SJSA1 (cell line): ENCODE data around the gene CRYGC. TPM values are rescaled to one million over a fixed set of nuclear protein-coding genes. Genes with fewer than 3 reads are reported as not detected.
"Not testable (repeated sequence)": the region's sequence is repeated elsewhere in the genome, so short reads cannot be mapped to it uniquely, and the experiment has no call there.

ENCODE experiments used
- DNase-seq, 2 experiments: peaks; one replicate each; pipeline ENCODE4 v3.0.0-alpha.2; 2015 to 2020; ENCODE audit warnings: low spot score in 2 of 2, low read depth in 1 of 2
- H3K27ac ChIP-seq: fragments of 250-450 bp; sonication (Bioruptor Pico); 2 replicates; pipeline ENCODE4 v1.5.1; 2020; ENCODE audit warnings: mild to moderate bottlenecking, moderate library complexity
- H3K27me3 ChIP-seq: fragments of 250-450 bp; sonication (Bioruptor Pico); replicated peaks from 2 replicates; pipeline ENCODE4 v1.5.1; 2020; ENCODE audit warnings: mild to moderate bottlenecking, moderate library complexity
- H3K36me3 ChIP-seq: fragments of 250-450 bp; sonication (Bioruptor Pico); 2 replicates; pipeline ENCODE4 v1.5.1; 2020; ENCODE audit warnings: mild to moderate bottlenecking
- H3K4me1 ChIP-seq: fragments of 250-450 bp; sonication (Bioruptor Pico); replicated peaks from 2 replicates; pipeline ENCODE4 v1.6.1; 2021; ENCODE audit warnings: mild to moderate bottlenecking
- H3K4me3 ChIP-seq: fragments of 250-450 bp; sonication (Bioruptor Pico); 2 replicates; pipeline ENCODE4 v1.5.1; 2020; ENCODE audit warnings: mild to moderate bottlenecking
- H3K9me3 ChIP-seq: fragments of 250-450 bp; sonication (Bioruptor Pico); replicated peaks from 2 replicates; pipeline ENCODE4 v1.5.1; 2020; ENCODE audit warnings: mild to moderate bottlenecking
- total RNA-seq: library from RNA; depleted of rRNA; stranded (reverse); fragments of >200 nt; shearing (Covaris generic); gene quantifications from 2 replicates; pipeline ENCODE4 v1.2.3, GENCODE V29; 2014

The CRYGC gene
- total RNA-seq, 1 experiment from 2014 or later = not detected

- no peaks in the 10 kb centered on the region for H3K36me3 ChIP-seq
- H3K27ac ChIP-seq = no peak overlapping the region
- no peaks in the 10 kb centered on the region for H3K4me1 ChIP-seq
- H3K27me3 ChIP-seq = peaks cover 2% of the 10 kb centered on the region; the same call in 1 of the 2 replicates
- H3K4me3 ChIP-seq = no peak overlapping the region
- DNase-seq = no peak
- H3K9me3 ChIP-seq = no peaks in the 10 kb centered on the region
Measured at GRCh38 chr2:208148803-208149202, 19.2 kb upstream of the CRYGC start.

DNA sequence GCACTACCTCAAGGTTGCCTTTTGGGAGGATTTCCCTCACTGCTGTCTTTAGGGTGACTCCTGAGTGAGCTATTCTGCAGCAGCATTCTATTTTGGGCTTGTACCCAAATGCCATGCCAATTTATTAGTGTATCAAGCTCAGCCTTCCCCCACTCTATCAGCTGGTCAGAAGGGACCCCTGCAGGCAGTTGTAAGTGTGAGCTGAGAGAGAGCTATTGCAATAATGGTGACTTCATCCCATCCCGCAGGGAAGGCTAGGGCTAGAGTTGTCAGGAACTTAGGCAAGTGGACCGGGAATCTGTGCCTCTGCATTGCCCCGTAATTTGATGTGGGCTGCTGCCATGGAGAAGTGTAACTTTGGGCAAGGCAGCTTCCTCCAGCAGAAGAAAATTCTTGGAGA lies 18.1 kb upstream of the CRYGC start:
- Histone ChIP-seq H3K4me1 (no peaks in the 10 kb centered on the region), H3K4me3 (no peak overlapping the region), H3K27ac (no peak overlapping the region), H3K9me3 (no peaks in the 10 kb centered on the region), H3K27me3 (no peaks in the 10 kb centered on the region; the same call in 1 of the 2 replicates), H3K36me3 (no peaks in the 10 kb centered on the region)
- DNase-seq = no peak

- no peak overlapping the region for H3K27ac ChIP-seq
- H3K36me3 ChIP-seq = no peaks in the 10 kb centered on the region
- no peak overlapping the region for H3K4me3 ChIP-seq
- H3K9me3 ChIP-seq = no peaks in the 10 kb centered on the region
- H3K27me3 ChIP-seq = no peaks in the 10 kb centered on the region; the same call in 1 of the 2 replicates
- no peak for DNase-seq
- H3K4me1 ChIP-seq = no peaks in the 10 kb centered on the region
Measured at GRCh38 chr2:208147008-208147407, 17.4 kb upstream of the CRYGC start.

DNA sequence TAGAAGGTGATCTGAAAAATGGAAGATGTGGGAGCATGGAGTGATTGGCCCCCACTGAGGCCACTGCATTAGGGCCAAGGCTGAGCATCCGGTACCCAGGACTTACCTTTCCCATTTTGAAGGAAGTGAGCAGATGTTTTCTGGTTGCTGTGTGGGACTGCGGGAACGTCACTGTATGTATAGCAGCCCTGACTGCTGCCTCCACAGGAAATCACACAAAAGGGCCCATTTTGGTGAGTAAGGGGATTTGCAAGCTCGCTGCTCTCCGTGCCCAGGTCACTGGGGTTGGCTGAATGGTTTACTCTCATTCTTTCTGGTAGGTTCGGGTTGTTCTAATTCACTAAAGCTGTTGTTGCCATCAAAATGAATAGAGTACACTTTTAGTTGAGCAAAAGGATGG lies 16.4 kb upstream of the CRYGC start, which contains the start of gene CRYGB:
TSS of gene CRYGB (minus strand) at position 153 of the 400 bp plus-strand sequence. CDS start at position 115, 38 bp downstream.
- Histone ChIP-seq H3K4me3 (no peak within 1 kb of the TSS), H3K27ac (no peak within 1 kb of the TSS), H3K36me3 (no peaks in the 10 kb centered on the region), H3K27me3 (no peaks in the 10 kb centered on the region; the same call in 1 of the 2 replicates), H3K9me3 (no peaks in the 10 kb centered on the region), H3K4me1 (no peaks in the 10 kb centered on the region)
- no peak for DNase-seq

GRCh38 chr2:208142925-208143799 lies 13.5 kb upstream of the CRYGC start:
- H3K9me3 ChIP-seq = no peaks in the 10 kb centered on the region
- no peaks in the 10 kb centered on the region for H3K4me1 ChIP-seq
- H3K27me3 ChIP-seq = no peaks in the 10 kb centered on the region; the same call in 1 of the 2 replicates
- DNase-seq = no peak
- no peaks in the 10 kb centered on the region for H3K36me3 ChIP-seq
- no peak overlapping the region for H3K27ac ChIP-seq
- H3K4me3 ChIP-seq = no peak overlapping the region

GRCh38 chr2:208142240-208142924 lies 12.8 kb upstream of the CRYGC start:
- Histone ChIP-seq H3K27ac (no peak overlapping the region), H3K36me3 (no peaks in the 10 kb centered on the region), H3K4me3 (no peak overlapping the region), H3K27me3 (no peaks in the 10 kb centered on the region), H3K9me3 (no peaks in the 10 kb centered on the region), H3K4me1 (no peaks in the 10 kb centered on the region)
- DNase-seq = no peak

GRCh38 chr2:208139447-208139846 lies 9.8 kb upstream of the CRYGC start:
- Histone ChIP-seq H3K4me3 (no peak overlapping the region), H3K4me1 (no peaks in the 10 kb centered on the region), H3K27me3 (no peaks in the 10 kb centered on the region), H3K9me3 (no peaks in the 10 kb centered on the region), H3K36me3 (no peaks in the 10 kb centered on the region), H3K27ac (no peak overlapping the region)
- no peak for DNase-seq

DNA sequence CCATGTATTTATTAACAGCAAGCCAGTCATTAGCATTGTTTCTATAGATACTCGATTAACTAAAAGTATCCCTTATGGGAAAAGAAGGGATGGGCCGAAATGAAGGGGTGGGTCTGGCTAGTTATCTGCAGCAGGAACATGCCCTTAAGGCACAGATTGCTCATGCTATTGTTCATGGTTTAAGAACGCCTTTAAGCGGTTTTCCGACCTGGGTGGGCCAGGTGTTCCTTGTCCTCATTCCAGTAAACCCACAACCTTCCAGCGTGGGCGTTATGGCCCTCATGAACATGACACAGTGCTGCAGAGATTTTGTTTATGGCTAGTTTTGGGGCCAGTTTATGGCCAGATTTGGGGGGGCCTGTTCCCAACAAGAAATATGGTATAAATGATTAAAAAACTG lies 8.7 kb upstream of the CRYGC start:
- not testable (repeated sequence) for DNase-seq, H3K4me1 ChIP-seq, H3K27me3 ChIP-seq

GRCh38 chr2:208136716-208137094 lies 7.1 kb upstream of the CRYGC start:
- Histone ChIP-seq H3K9me3 (no peaks in the 10 kb centered on the region), H3K36me3 (no peaks in the 10 kb centered on the region), H3K27me3 (no peaks in the 10 kb centered on the region), H3K4me1 (no peaks in the 10 kb centered on the region), H3K4me3 (no peak overlapping the region), H3K27ac (no peak overlapping the region)
- DNase-seq = no peak

More for the DNA sequence above, 8.7 kb upstream of the CRYGC start:
- H3K27ac ChIP-seq, H3K4me3 ChIP-seq, H3K9me3 ChIP-seq, H3K36me3 ChIP-seq: not testable (repeated sequence)

DNA sequence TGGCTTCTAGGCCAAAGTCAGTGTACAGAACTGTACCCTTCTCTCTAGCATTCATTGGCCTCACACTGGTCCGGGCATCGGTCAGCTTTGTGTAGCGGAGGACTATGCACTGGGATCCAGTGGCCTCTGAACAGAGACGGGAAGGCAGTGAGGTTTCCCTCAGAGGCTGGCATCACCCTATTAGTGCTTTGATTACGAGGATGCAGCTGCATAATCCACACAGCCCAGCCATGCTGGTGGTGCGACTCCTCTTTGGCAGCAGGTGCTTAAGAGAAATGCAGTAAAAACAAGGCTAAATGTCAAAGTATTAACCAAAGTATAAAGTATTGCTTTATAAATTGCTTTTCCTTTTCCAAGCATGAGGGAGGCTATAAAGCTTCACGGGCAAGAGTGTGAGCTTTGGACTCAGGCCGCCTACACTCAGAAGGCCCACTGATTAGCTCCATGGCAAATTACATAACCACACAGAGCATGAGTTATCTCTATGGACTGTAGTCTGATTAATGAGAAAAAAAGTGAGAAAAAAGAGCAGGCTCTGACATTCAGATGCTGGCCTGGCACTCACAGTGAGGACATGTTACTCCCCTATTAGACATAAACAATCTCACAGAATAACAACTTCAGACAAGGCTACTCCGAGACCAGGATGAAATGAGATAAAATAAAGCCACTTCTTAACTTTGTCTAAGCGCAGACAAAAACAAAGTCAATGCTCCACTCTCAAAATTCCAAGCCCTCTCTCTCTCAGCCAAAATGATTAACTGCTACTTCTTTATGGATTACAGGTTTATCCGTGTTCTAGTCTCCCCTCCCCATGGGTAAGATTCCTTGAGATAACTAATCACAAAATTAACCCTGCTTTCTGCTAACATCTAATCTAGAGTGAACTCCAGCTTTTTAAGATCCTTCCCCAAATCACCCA lies 6.4 kb upstream of the CRYGC start:
- H3K4me1 ChIP-seq = no peaks in the 10 kb centered on the region
- no peaks in the 10 kb centered on the region for H3K36me3 ChIP-seq
- H3K4me3 ChIP-seq = no peak overlapping the region
- H3K9me3 ChIP-seq = no peaks in the 10 kb centered on the region
- no peaks in the 10 kb centered on the region for H3K27me3 ChIP-seq
- DNase-seq = no peak
- H3K27ac ChIP-seq = no peak overlapping the region

- no peaks in the 10 kb centered on the region for H3K9me3 ChIP-seq
Measured at GRCh38 chr2:208134928-208135586, 5.4 kb upstream of the CRYGC start.

GRCh38 chr2:208130712-208131110 lies 1.1 kb upstream of the CRYGC start:
- no peak for DNase-seq
- H3K4me1 ChIP-seq = no peaks in the 10 kb centered on the region
- no peaks in the 10 kb centered on the region for H3K27me3 ChIP-seq
- no peak overlapping the region for H3K4me3 ChIP-seq
- no peaks in the 10 kb centered on the region for H3K36me3 ChIP-seq
- H3K27ac ChIP-seq = no peak overlapping the region
- no peaks in the 10 kb centered on the region for H3K9me3 ChIP-seq

More at GRCh38 chr2:208134928-208135586, 5.4 kb upstream of the CRYGC start:
- DNase-seq = no peak
- no peak overlapping the region for H3K27ac ChIP-seq
- no peaks in the 10 kb centered on the region for H3K27me3 ChIP-seq
- H3K36me3 ChIP-seq = no peaks in the 10 kb centered on the region
- H3K4me1 ChIP-seq = no peaks in the 10 kb centered on the region
- H3K4me3 ChIP-seq = no peak overlapping the region

DNA sequence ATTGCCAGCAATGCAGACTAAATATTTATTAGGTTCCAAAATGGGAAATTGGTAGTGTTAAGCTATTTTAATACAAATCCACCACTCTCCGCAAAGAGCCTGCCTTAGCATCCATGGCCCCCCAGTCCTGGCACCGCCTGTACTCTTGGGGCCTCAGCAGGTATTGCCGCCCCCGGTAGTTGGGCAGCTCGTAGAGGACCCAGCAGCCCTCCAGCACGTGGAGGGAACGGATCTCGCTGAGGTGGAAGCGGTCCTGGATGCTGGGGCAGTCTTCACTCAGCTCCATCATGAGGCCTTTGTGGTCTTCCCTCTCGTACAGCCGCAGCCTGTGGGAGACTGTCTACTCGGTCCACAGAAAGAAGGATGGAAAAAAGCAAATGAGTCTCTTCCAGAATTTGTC lies 1.5 kb downstream of the CRYGC start:
- DNase-seq = no peak
- no peaks in the 10 kb centered on the region for H3K27me3 ChIP-seq
- no peaks in the 10 kb centered on the region for H3K4me1 ChIP-seq
- H3K9me3 ChIP-seq = no peaks in the 10 kb centered on the region
- no peak overlapping the region for H3K4me3 ChIP-seq
- H3K27ac ChIP-seq = no peak overlapping the region
- H3K36me3 ChIP-seq = no peaks in the 10 kb centered on the region
